ENCODE data around the gene AP3S1. TPM values are rescaled to one million over a fixed set of nuclear protein-coding genes. Genes with fewer than 3 reads are reported as not detected.

AP3S1 gene
- 10 to 100 TPM; 47.8 to 87.9 TPM for total RNA-seq

DNA sequence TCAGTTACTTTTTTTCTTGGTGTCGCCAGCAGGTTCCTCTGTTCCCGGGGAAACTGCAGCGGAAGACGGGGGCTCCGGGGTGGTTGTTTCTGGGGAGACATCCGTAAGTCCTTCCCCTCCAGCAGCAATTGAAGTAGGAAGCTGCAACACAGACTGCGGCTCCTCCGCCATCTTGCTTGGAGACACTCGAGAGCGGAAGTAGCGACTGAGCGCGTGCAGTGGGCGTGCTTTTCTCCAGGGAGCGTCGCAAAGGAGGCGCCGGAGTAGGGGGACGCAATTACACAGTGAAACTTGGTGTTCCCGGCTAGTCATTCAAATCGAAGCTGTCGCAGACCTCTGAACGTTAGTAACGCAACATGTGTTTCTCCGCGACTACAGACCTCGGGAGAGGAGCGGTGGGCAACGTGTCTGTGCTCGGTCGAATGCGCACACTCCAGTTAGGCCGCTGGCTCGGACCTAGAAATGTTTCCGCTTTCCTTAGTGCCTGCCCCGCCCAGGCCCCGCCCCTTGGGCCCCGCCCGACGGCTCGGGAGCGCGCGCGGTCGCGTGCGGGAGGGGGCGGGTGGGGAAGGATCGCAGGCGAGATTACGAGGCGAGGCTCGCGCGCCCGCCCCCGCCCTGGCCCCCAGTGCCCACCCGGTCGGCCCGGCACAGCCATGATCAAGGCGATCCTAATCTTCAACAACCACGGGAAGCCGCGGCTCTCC, at the start of gene AP3S1, which contains the start of gene ATG12:
Gene AP3S1, plus strand, starts transcription at position 554 of the 707 bp plus-strand sequence. Its CDS starts 103 bp downstream, at position 657.
Gene ATG12, minus strand, starts transcription at position 184 of the 707 bp plus-strand sequence. Its CDS starts 13 bp downstream, at position 171.
- ATAC-seq (peak; percentile 92), DNase-seq (peak; percentile 88 to 94 (median 90))
- intact Hi-C loops (cut with DNase I), result no loop called here
- Histone ChIP-seq H3K9me3 (no peaks in the 10 kb centered on the region), H3K27me3 (no peaks in the 10 kb centered on the region), H3K27ac (peak within 1 kb of the TSS; percentile 88 to 93 (median 90)), H3K4me3 (peak within 1 kb of the TSS; percentile 52 to 70), H3K36me3 (replicated peaks in 1 of 2; ENCODE audit: insufficient read depth in 1 of 2, low read depth in 2 of 2) (peaks cover 0 to 1% of the 10 kb centered on the region in 2 donors), H3K4me1 (peaks cover 54% of the 10 kb centered on the region)
- WGBS, 2 donors, result 0 to 4% methylated on average over 18 to 59 of the region's 65 CpGs
- peak; percentile 70 to 97 (median 96) for TF ChIP-seq POLR2A (IDR thresholded peaks at IDR 0.05)
- peak in 1 of 7 experiments; percentile 8 for TF ChIP-seq CTCF (IDR thresholded peaks at IDR 0.05)

- Histone ChIP-seq H3K9me3 (no peaks in the 10 kb centered on the region), H3K36me3 (replicated peaks in 1 of 2; ENCODE audit: insufficient read depth in 1 of 2, low read depth in 2 of 2) (no peaks in the 10 kb centered on the region), H3K4me1 (peaks cover 9% of the 10 kb centered on the region), H3K27me3 (no peaks in the 10 kb centered on the region), H3K4me3 (no peak overlapping the region), H3K27ac (no peak overlapping the region)
- DNase-seq (no peak), ATAC-seq (no peak)
- WGBS, 2 donors, result 96 to 97% methylated on average over 1 of the region's 1 CpG
- intact Hi-C loops (cut with DNase I), result no loop called here
- TF ChIP-seq POLR2A (IDR thresholded peaks at IDR 0.05) (no peak), CTCF (IDR thresholded peaks at IDR 0.05) (no peak)
These were observed 46.0 kb upstream of the AP3S1 start for GRCh38 chr5:115795700-115796099.

GRCh38 chr5:115796656-115797055, 45.1 kb upstream of the AP3S1 start:
- Histone ChIP-seq H3K9me3 (no peaks in the 10 kb centered on the region), H3K27me3 (no peaks in the 10 kb centered on the region), H3K4me1 (peaks cover 9% of the 10 kb centered on the region), H3K4me3 (no peak overlapping the region), H3K36me3 (replicated peaks in 1 of 2; ENCODE audit: insufficient read depth in 1 of 2, low read depth in 2 of 2) (no peaks in the 10 kb centered on the region), H3K27ac (no peak overlapping the region)
- WGBS, 2 donors, result 88 to 92% methylated on average over 3 of the region's 3 CpGs
- ATAC-seq (no peak), DNase-seq (no peak)
- intact Hi-C loops (cut with DNase I), result no loop called here
- no peak for TF ChIP-seq POLR2A (IDR thresholded peaks at IDR 0.05)
- TF ChIP-seq CTCF (IDR thresholded peaks at IDR 0.05), result no peak

DNA sequence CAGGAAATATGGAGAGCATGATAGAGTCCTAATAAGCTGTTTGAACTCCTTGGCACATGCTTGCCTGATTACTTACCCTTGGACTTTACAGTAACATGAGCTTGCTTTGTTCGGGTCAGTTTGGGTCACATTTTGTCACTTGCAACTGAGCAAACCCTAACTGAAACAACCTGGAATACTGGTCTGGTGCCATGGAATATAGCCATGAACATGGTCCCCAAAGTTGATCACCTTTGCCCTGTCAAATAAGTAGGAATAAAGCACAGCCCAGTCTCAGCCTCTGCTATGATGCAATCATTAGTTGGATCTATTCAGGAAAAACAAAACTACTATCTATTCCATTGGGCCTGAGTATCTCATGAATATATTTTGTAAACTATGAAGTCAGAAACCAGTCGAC, 43.5 kb upstream of the AP3S1 start:
- Histone ChIP-seq H3K36me3 (replicated peaks in 1 of 2; ENCODE audit: insufficient read depth in 1 of 2, low read depth in 2 of 2) (no peaks in the 10 kb centered on the region), H3K4me3 (no peak overlapping the region), H3K27me3 (no peaks in the 10 kb centered on the region), H3K4me1 (peaks cover 9% of the 10 kb centered on the region), H3K27ac (no peak overlapping the region), H3K9me3 (no peaks in the 10 kb centered on the region)
- intact Hi-C loops (cut with DNase I), result no loop called here
- WGBS, 2 donors, result 16 to 18% methylated on average over 2 of the region's 2 CpGs
- no peak for TF ChIP-seq CTCF (IDR thresholded peaks at IDR 0.05)
- TF ChIP-seq POLR2A (IDR thresholded peaks at IDR 0.05), result no peak
- peak; percentile 30 for ATAC-seq
- peak in 2 of 4 donors; percentile 10 to 11 for DNase-seq

GRCh38 chr5:115800108-115800507, 41.6 kb upstream of the AP3S1 start:
- peaks cover 9% of the 10 kb centered on the region for H3K4me1 ChIP-seq
- no peaks in the 10 kb centered on the region for H3K27me3 ChIP-seq
- H3K4me3 ChIP-seq, result no peak overlapping the region
- H3K27ac ChIP-seq, result no peak overlapping the region
- TF ChIP-seq CTCF (IDR thresholded peaks at IDR 0.05) (no peak), POLR2A (IDR thresholded peaks at IDR 0.05) (no peak)
- no peak for ATAC-seq
- WGBS, 2 donors, result 76 to 86% methylated on average over 2 of the region's 2 CpGs
- intact Hi-C loops (cut with DNase I), result no loop called here
- H3K36me3 ChIP-seq (replicated peaks in 1 of 2; ENCODE audit: insufficient read depth in 1 of 2, low read depth in 2 of 2), result no peaks in the 10 kb centered on the region
- no peaks in the 10 kb centered on the region for H3K9me3 ChIP-seq
- DNase-seq, result no peak
